Upper lobe of left lung (tissue), 6 donors: ENCODE results near the gene ZCWPW2. TPM values are rescaled to one million over a fixed set of nuclear protein-coding genes. Genes with fewer than 3 reads are reported as not detected.

Source experiments
- ATAC-seq, 2 donors: fragments of 200-7000 bp; cut with Tn5 transposase; one replicate each; pipeline ENCODE4 v1.9.1; 2022; ENCODE audit warnings: mild to moderate bottlenecking in 2 of 2, moderate library complexity in 2 of 2; ENCODE audit not compliant: low FRiP score in 2 of 2
- DNase-seq, 2 donors: peaks; one replicate each; pipeline ENCODE4 v3.0.0-alpha.2; 2019 to 2020
- H3K27ac ChIP-seq, 4 donors: fragments of 200-600 bp; sonication (generic); one replicate each; pipeline ENCODE4 v1.5.1; 2016 to 2019
- H3K27me3 ChIP-seq, 4 donors: fragments of 200-600 bp; sonication (generic); one replicate each; pipeline ENCODE4 v1.5.1; 2017 to 2019
- H3K36me3 ChIP-seq, 4 donors: fragments of 200-600 bp; sonication (generic); one replicate each; pipeline ENCODE4 v1.5.1; 2016 to 2019
- H3K4me1 ChIP-seq, 4 donors: fragments of 200-600 bp; sonication (generic); one replicate each; pipeline ENCODE4 v1.5.1; 2018 to 2019
- H3K4me3 ChIP-seq, 4 donors: fragments of 200-600 bp; sonication (generic); one replicate each; pipeline ENCODE4 v1.5.1; 2017 to 2019; ENCODE audit warnings: mild to moderate bottlenecking in 2 of 4, moderate library complexity in 1 of 4
- H3K9me3 ChIP-seq, 4 donors: fragments of 200-600 bp; sonication (generic); one replicate each; pipeline ENCODE4 v1.5.1; 2018 to 2019
- CTCF ChIP-seq, 6 experiments: fragments of 450-650 bp in 4 of 6; fragments of 200-600 bp in 2 of 6; sonication (generic) in 2 of 6; IDR thresholded peaks; one replicate each; pipeline ENCODE4 v1.5.1; 2016 to 2019; ENCODE audit warnings: antibody characterized with exemption in 6 of 6
- EP300 ChIP-seq, 4 donors: sonication (generic); formaldehyde crosslinking; IDR thresholded peaks; one replicate each; pipeline ENCODE4 v1.5.1; 2017; ENCODE audit warnings: antibody characterized with exemption in 4 of 4, control low read depth in 2 of 4
- POLR2A ChIP-seq, 4 donors: fragments of 450-650 bp; IDR thresholded peaks; one replicate each; pipeline ENCODE4 v1.5.1; 2016 to 2017; ENCODE audit warnings: antibody characterized with exemption in 4 of 4, mild to moderate bottlenecking in 2 of 4
- POLR2AphosphoS5 ChIP-seq, 2 donors: sonication (generic); formaldehyde crosslinking; IDR thresholded peaks; one replicate each; pipeline ENCODE4 v1.5.1; 2017; ENCODE audit warnings: antibody characterized with exemption in 2 of 2
- WGBS, 2 donors: methylation state at CpG; one replicate each; pipeline ENCODE4 v1.1.5; 2017 to 2018; 5-methylcytosine and 5-hydroxymethylcytosine counted together
- total RNA-seq, 6 donors: library from RNA; depleted of rRNA in 4 of 6; stranded (reverse); fragments of >200 nt in 4 of 6; gene quantifications; one replicate each; pipeline versions ENCODE4 v1.1.0 to v1.2.1, GENCODE V29; 2016 to 2021
- donor health status: DM: no; HTN: no; CAD: no; lungs with moderate emphysema.
- donor health status: DM: no; HTN: yes; CAD: no; lungs with severe emphysema.

The ZCWPW2 gene
- total RNA-seq, 6 donors from 2014 or later = 0.46 to 1.2 (median 0.89) TPM; not detected in 1

DNA sequence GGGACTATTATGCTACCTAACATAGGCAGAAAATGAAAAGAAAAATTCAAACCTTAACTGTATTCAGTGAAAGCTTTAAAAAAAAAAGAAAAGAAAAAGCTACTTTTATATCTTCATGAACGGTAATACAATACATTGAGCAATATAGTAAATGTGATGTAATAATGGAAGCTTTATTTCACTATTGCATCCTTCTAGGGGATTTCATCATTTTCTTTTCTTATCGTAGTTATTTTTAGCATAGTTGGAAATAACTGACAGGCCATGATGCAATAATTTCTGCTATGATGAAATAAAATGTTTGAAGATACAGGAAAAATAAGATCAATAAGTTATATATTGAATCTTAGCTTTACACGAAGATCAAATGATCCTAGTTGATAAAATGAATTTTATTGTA is 40.3 kb upstream of the ZCWPW2 start:
- Histone ChIP-seq H3K4me3 (no peak overlapping the region), H3K9me3 (no peaks in the 10 kb centered on the region), H3K36me3 (no peaks in the 10 kb centered on the region), H3K4me1 (no peaks in the 10 kb centered on the region), H3K27ac (no peak overlapping the region), H3K27me3 (no peaks in the 10 kb centered on the region)
- ATAC-seq = no peak
- 63 to 72% methylated on average over 3 of the region's 3 CpGs for WGBS, 2 donors
- DNase-seq = no peak
- TF ChIP-seq POLR2A (IDR thresholded peaks at IDR 0.05) (no peak), CTCF (IDR thresholded peaks at IDR 0.05) (no peak), EP300 (IDR thresholded peaks at IDR 0.05) (no peak), POLR2AphosphoS5 (IDR thresholded peaks at IDR 0.05) (no peak)

DNA sequence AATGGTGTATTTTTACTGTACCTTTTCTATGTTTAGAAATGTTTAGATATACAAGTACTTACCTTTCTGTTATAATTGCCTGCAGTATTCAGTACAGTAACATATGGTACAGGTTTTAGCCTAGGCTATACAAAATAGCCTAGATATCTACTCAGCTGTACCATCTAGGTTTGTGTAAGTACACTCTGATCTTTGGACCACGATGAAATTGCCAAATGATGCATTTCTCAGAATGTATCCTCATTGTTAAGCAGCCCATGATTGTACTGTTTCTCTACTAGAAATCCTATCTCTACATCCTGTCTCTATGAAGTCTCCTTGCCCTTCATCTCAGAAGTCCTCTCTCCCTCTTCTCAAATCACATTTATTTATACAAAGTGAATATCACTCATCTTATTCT is 32.8 kb upstream of the ZCWPW2 start:
- H3K9me3 ChIP-seq = no peaks in the 10 kb centered on the region
- H3K4me3 ChIP-seq = no peak overlapping the region
- H3K27me3 ChIP-seq = no peaks in the 10 kb centered on the region
- TF ChIP-seq CTCF (IDR thresholded peaks at IDR 0.05) (no peak), POLR2AphosphoS5 (IDR thresholded peaks at IDR 0.05) (no peak), EP300 (IDR thresholded peaks at IDR 0.05) (no peak), POLR2A (IDR thresholded peaks at IDR 0.05) (no peak)
- H3K36me3 ChIP-seq = peaks cover 0 to 6% (median 0%) of the 10 kb centered on the region in 4 donors
- no peak overlapping the region for H3K27ac ChIP-seq
- no peak for DNase-seq
- H3K4me1 ChIP-seq = no peaks in the 10 kb centered on the region
- ATAC-seq = no peak
- 80 to 95% methylated on average over 1 of the region's 1 CpG for WGBS, 2 donors

DNA sequence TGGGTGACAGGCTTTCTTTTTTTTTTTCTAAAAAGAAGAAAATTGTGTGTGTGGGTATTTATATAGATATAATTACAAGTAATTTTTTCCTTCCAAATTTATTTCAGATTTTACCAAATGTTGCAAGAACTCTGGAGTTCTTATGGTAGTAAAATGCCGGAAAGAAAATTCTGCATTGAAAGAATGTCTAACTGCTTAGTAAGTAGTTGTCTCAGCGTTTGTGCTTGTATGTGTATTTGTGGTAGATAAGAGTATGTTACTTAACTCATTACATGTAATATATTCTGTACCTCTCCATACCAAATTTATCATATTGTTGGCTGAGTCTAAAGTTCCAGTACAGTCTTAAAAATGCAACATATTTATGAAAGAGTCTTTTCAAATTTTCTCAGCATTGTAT is 32.3 kb upstream of the ZCWPW2 start:
- H3K4me1 ChIP-seq = no peaks in the 10 kb centered on the region
- peaks cover 0 to 6% (median 2%) of the 10 kb centered on the region in 4 donors for H3K36me3 ChIP-seq
- DNase-seq (no peak), ATAC-seq (no peak)
- no peaks in the 10 kb centered on the region for H3K27me3 ChIP-seq
- no peak for TF ChIP-seq CTCF (IDR thresholded peaks at IDR 0.05)
- no peak for TF ChIP-seq POLR2A (IDR thresholded peaks at IDR 0.05)
- TF ChIP-seq POLR2AphosphoS5 (IDR thresholded peaks at IDR 0.05) = no peak
- TF ChIP-seq EP300 (IDR thresholded peaks at IDR 0.05) = no peak
- 76 to 78% methylated on average over 2 of the region's 2 CpGs for WGBS, 2 donors
- no peak overlapping the region for H3K27ac ChIP-seq
- H3K9me3 ChIP-seq = no peaks in the 10 kb centered on the region
- H3K4me3 ChIP-seq = no peak overlapping the region

DNA sequence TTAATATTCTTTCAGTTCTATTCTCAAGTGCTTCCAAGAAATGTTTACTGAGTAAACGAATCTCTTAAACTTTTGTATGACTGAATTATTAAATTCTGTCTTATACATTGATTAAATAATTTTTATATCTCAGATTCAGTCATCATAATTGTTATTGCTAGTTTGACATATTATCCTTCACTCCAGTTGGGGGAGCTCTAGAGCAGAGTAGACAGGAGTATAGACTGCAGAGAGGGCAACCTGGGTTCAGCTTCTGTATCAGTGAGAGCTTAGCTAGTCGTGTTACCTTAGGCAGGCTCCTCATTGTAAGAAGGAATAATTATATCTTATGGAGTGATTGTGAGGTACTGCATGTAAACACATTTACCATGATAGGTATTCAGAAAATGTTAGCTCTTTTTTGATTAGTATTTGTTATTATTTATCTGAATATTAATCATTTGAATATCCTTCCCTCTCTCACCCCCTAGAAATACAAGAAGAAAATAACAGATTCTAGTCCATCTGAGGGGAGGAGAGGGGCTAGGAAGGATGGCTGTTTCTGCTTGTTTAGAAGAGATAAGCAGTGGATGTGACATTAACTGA is 31.0 kb upstream of the ZCWPW2 start:
- no peaks in the 10 kb centered on the region for H3K4me1 ChIP-seq
- H3K4me3 ChIP-seq = no peak overlapping the region
- no peak for TF ChIP-seq POLR2AphosphoS5 (IDR thresholded peaks at IDR 0.05)
- TF ChIP-seq EP300 (IDR thresholded peaks at IDR 0.05) = no peak
- TF ChIP-seq CTCF (IDR thresholded peaks at IDR 0.05) = peak; percentile 22 to 60 (median 36)
- TF ChIP-seq POLR2A (IDR thresholded peaks at IDR 0.05) = no peak
- 32 to 33% methylated on average over 2 of the region's 2 CpGs for WGBS, 2 donors
- H3K36me3 ChIP-seq = peaks cover 0 to 6% (median 3%) of the 10 kb centered on the region in 4 donors
- no peaks in the 10 kb centered on the region for H3K27me3 ChIP-seq
- no peak overlapping the region for H3K27ac ChIP-seq
- ATAC-seq (peak; percentile 66 to 82), DNase-seq (peak in 1 of 2 donors; percentile 21)
- no peaks in the 10 kb centered on the region for H3K9me3 ChIP-seq

DNA sequence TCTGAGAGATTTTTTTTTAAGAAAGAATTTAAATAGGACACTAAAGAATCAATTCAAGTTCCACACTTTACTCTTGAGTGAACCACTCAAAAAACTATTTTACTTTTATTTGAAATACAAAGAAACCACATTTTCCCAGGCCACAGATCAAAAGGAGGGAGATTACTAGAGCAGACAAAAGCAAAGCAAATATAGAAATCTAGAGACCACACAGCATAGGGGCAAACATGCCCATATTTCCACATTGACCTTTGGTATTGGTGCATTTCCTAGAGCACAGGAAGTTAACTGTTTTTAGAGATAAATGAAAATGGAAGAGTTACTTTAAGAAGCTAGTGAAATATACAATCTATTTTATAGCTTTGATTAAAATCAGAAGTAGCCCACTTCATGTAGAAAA is 27.5 kb upstream of the ZCWPW2 start:
- no peak for TF ChIP-seq POLR2AphosphoS5 (IDR thresholded peaks at IDR 0.05)
- TF ChIP-seq POLR2A (IDR thresholded peaks at IDR 0.05) = no peak
- TF ChIP-seq CTCF (IDR thresholded peaks at IDR 0.05) = no peak
- TF ChIP-seq EP300 (IDR thresholded peaks at IDR 0.05) = no peak
- peaks cover 6 to 31% (median 15%) of the 10 kb centered on the region in 4 donors for H3K36me3 ChIP-seq

More for the DNA sequence above, 27.5 kb upstream of the ZCWPW2 start:
- Histone ChIP-seq H3K9me3 (no peaks in the 10 kb centered on the region), H3K4me3 (no peak overlapping the region), H3K27me3 (no peaks in the 10 kb centered on the region), H3K4me1 (no peaks in the 10 kb centered on the region), H3K27ac (no peak overlapping the region)
- DNase-seq = no peak
- ATAC-seq = no peak
